Activated CD8-positive, alpha-beta T cell treated with anti-CD3 and anti-CD28 coated beads, Interleukin-2, amount 10 ng/mL, durations not matched to agents 7 days and 5 days (primary cell): ENCODE results near the gene ESPN. TPM values are rescaled to one million over a fixed set of nuclear protein-coding genes. Genes with fewer than 3 reads are reported as not detected.

ENCODE experiments used
- ATAC-seq: fragments of 150-1000 bp; cut with Tn5 transposase; one replicate; pipeline ENCODE4 v1.10.0; 2021; ENCODE audit warnings: moderate library complexity
- CTCF ChIA-PET: fragments of 350-600 bp; sonication (Branson Sonifier 250); formaldehyde crosslinking; loops from one replicate; lab custom pipeline; 2021; ENCODE audit warnings: antibody characterized with exemption; lab: Charles Lee
- POLR2A ChIA-PET: fragments of 350-600 bp; sonication (Branson Sonifier 250); formaldehyde crosslinking; loops from one replicate; lab custom pipeline; 2021; ENCODE audit warnings: antibody characterized with exemption; lab: Charles Lee
- DNase-seq: peaks from one replicate; pipeline ENCODE4 v3.0.0-alpha.2; 2020
- H3K27ac Mint-ChIP-seq: one replicate; pipeline ENCODE4 v1.8.0; 2021; ENCODE audit warnings: mild to moderate bottlenecking, mixed read lengths
- H3K27me3 Mint-ChIP-seq: one replicate; pipeline ENCODE4 v1.8.0; 2021; ENCODE audit warnings: low read depth, mixed read lengths
- H3K36me3 Mint-ChIP-seq: one replicate; pipeline ENCODE4 v1.8.0; 2021; ENCODE audit warnings: low read depth, mixed read lengths
- H3K4me1 Mint-ChIP-seq: one replicate; pipeline ENCODE4 v1.8.0; 2021; ENCODE audit warnings: low read depth, mixed read lengths
- H3K4me3 Mint-ChIP-seq: one replicate; pipeline ENCODE4 v1.8.0; 2021; ENCODE audit warnings: mild to moderate bottlenecking, mixed read lengths
- H3K9me3 Mint-ChIP-seq: one replicate; pipeline ENCODE4 v1.8.0; 2022; ENCODE audit warnings: mixed read lengths; ENCODE audit not compliant: insufficient read depth
- total RNA-seq, 2 experiments: library from RNA; stranded (reverse); gene quantifications; one replicate each; pipeline ENCODE4 v1.2.3, GENCODE V29; 2021

Gene ESPN
- total RNA-seq, result 1 to 10 TPM in 1 of 2 experiments, under 1 TPM in 1; 0.61 to 1.0 TPM

- no peak for DNase-seq
- Mint-ChIP-seq H3K4me1 (peaks cover 15% of the 10 kb centered on the region), H3K4me3 (peak within 1 kb of the TSS; percentile 34), H3K9me3 (no peaks in the 10 kb centered on the region), H3K36me3 (no peaks in the 10 kb centered on the region), H3K27me3 (peaks cover 42% of the 10 kb centered on the region), H3K27ac (no peak within 1 kb of the TSS)
- ChIA-PET POLR2A (no interaction called here), CTCF (interaction anchor here (0.6 to 1.7 kb wide), 3 partner anchors 13 to 77 kb away, joined by 3 to 13 read pairs (median 3); no protein-coding TSS in a partner anchor)
- ATAC-seq, result peak; percentile 47
Observed at GRCh38 chr1:6424619-6425593, at the start of gene ESPN. ESPN (plus strand) TSS chr1:6424776; CDS start chr1:6424956, 180 bp downstream.

- ATAC-seq, result no peak
- Mint-ChIP-seq H3K27ac (no peak overlapping the region), H3K36me3 (peaks cover 4% of the 10 kb centered on the region), H3K4me3 (no peak overlapping the region), H3K4me1 (peaks cover 5% of the 10 kb centered on the region), H3K9me3 (no peaks in the 10 kb centered on the region), H3K27me3 (no peaks in the 10 kb centered on the region)
- ChIA-PET POLR2A (no interaction called here), CTCF (interaction anchor here (1.7 kb wide), 2 partner anchors 27 to 29 kb away, joined by 4 to 5 read pairs; no protein-coding TSS in a partner anchor)
- no peak for DNase-seq
Observed at GRCh38 chr1:6378096-6378746, 46.4 kb upstream of the ESPN start.

GRCh38 chr1:6380037-6380436 is 44.5 kb upstream of the ESPN start:
- Mint-ChIP-seq H3K4me1 (peaks cover 3% of the 10 kb centered on the region), H3K36me3 (peaks cover 10% of the 10 kb centered on the region), H3K27ac (no peak overlapping the region), H3K4me3 (no peak overlapping the region), H3K27me3 (no peaks in the 10 kb centered on the region), H3K9me3 (peaks cover 4% of the 10 kb centered on the region)
- ATAC-seq (no peak), DNase-seq (no peak)
- ChIA-PET POLR2A (no interaction called here), CTCF (interaction anchor here (1.0 to 1.7 kb wide), 3 partner anchors 18 to 134 kb away, joined by 3 to 5 read pairs (median 4); no protein-coding TSS in a partner anchor)

DNA sequence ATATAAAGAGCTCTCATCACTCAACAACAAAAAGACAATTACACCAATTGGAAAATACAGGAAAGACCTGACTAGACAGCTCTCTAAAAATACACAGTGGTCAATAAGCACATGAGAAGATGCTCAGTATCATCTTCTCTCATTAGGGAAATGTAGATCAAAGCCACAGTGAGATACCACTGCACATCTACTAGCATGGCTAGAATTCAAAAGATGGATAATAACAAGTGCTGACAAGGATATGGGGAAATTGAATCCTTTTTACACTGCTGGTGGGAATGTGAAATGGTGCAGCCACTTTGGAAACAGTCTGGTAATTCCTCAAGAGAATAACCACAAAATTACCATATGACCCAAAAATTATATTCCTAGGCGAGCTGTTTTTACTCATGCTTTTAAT is 40.4 kb upstream of the ESPN start:
- Mint-ChIP-seq H3K27me3 (no peaks in the 10 kb centered on the region), H3K27ac (no peak overlapping the region), H3K4me3 (no peak overlapping the region), H3K4me1 (peaks cover 10% of the 10 kb centered on the region), H3K36me3 (peaks cover 10% of the 10 kb centered on the region), H3K9me3 (peaks cover 4% of the 10 kb centered on the region)
- CTCF ChIA-PET, result interaction anchor here (0.9 to 1.7 kb wide), 6 partner anchors 8 to 138 kb away, joined by 3 to 7 read pairs (median 4); no protein-coding TSS in a partner anchor
- ATAC-seq (no peak), DNase-seq (no peak)
- POLR2A ChIA-PET, result interaction anchor here (0.6 to 1.2 kb wide), 2 partner anchors 9 to 25 kb away, joined by 3 read pairs; no protein-coding TSS in a partner anchor

DNA sequence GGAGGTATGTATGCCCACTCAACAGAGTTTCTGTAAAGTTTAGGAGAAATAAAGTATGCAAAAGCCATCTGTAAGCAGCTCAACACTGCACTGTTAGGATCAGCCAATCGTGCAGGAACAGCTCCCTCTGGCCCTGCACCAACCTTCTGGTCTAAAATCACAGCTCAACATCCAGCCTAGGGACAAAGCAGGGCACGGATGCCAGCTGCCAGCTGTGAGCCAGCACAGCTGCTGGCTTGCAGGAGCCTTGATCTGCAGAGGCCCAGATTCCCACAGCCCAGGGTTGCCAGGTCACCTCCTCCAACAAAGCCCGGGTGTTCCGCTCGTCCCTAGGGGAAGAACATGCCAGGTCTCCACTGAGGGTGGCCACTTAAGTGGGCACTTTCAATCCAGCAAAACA is 39.6 kb upstream of the ESPN start:
- H3K9me3 Mint-ChIP-seq, result peaks cover 4% of the 10 kb centered on the region
- ChIA-PET CTCF (interaction anchor here (0.9 to 1.6 kb wide), 4 partner anchors 10 to 139 kb away, joined by 3 to 7 read pairs (median 4); no protein-coding TSS in a partner anchor), POLR2A (interaction anchor here (1.2 kb wide), 1 partner anchor 26 kb away, joined by 3 read pairs; no protein-coding TSS in a partner anchor)
- no peak for DNase-seq
- H3K4me1 Mint-ChIP-seq, result peaks cover 12% of the 10 kb centered on the region
- no peak overlapping the region for H3K4me3 Mint-ChIP-seq
- no peak for ATAC-seq
- H3K36me3 Mint-ChIP-seq, result peaks cover 7% of the 10 kb centered on the region
- H3K27ac Mint-ChIP-seq, result no peak overlapping the region
- no peaks in the 10 kb centered on the region for H3K27me3 Mint-ChIP-seq

- H3K4me3 Mint-ChIP-seq, result no peak overlapping the region
- H3K9me3 Mint-ChIP-seq, result peaks cover 4% of the 10 kb centered on the region
- H3K4me1 Mint-ChIP-seq, result peaks cover 14% of the 10 kb centered on the region
- CTCF ChIA-PET, result interaction anchor here (1.4 to 1.6 kb wide), 2 partner anchors 37 to 140 kb away, joined by 3 to 7 read pairs; no protein-coding TSS in a partner anchor
- ATAC-seq (no peak), DNase-seq (no peak)
- no peaks in the 10 kb centered on the region for H3K27me3 Mint-ChIP-seq
- peaks cover 6% of the 10 kb centered on the region for H3K36me3 Mint-ChIP-seq
- H3K27ac Mint-ChIP-seq, result no peak overlapping the region
- POLR2A ChIA-PET, result no interaction called here
Observed at GRCh38 chr1:6385488-6386191, 38.9 kb upstream of the ESPN start.

- Mint-ChIP-seq H3K9me3 (peaks cover 4% of the 10 kb centered on the region), H3K4me1 (peaks cover 17% of the 10 kb centered on the region), H3K27ac (no peak overlapping the region), H3K4me3 (no peak overlapping the region), H3K36me3 (peaks cover 8% of the 10 kb centered on the region), H3K27me3 (no peaks in the 10 kb centered on the region)
- no peak for ATAC-seq
- no peak for DNase-seq
- ChIA-PET CTCF (interaction anchor here (1.3 kb wide), 1 partner anchor 39 kb away, joined by 3 read pairs; no protein-coding TSS in a partner anchor), POLR2A (no interaction called here)
Observed at GRCh38 chr1:6386371-6386949, 38.1 kb upstream of the ESPN start.

GRCh38 chr1:6389971-6390370 is 34.6 kb upstream of the ESPN start:
- H3K4me1 Mint-ChIP-seq, result peaks cover 35% of the 10 kb centered on the region
- no peaks in the 10 kb centered on the region for H3K27me3 Mint-ChIP-seq
- peaks cover 10% of the 10 kb centered on the region for H3K36me3 Mint-ChIP-seq
- ChIA-PET CTCF (no interaction called here), POLR2A (no interaction called here)
- H3K27ac Mint-ChIP-seq, result no peak overlapping the region
- no peaks in the 10 kb centered on the region for H3K9me3 Mint-ChIP-seq
- H3K4me3 Mint-ChIP-seq, result no peak overlapping the region
- ATAC-seq (no peak), DNase-seq (no peak)

DNA sequence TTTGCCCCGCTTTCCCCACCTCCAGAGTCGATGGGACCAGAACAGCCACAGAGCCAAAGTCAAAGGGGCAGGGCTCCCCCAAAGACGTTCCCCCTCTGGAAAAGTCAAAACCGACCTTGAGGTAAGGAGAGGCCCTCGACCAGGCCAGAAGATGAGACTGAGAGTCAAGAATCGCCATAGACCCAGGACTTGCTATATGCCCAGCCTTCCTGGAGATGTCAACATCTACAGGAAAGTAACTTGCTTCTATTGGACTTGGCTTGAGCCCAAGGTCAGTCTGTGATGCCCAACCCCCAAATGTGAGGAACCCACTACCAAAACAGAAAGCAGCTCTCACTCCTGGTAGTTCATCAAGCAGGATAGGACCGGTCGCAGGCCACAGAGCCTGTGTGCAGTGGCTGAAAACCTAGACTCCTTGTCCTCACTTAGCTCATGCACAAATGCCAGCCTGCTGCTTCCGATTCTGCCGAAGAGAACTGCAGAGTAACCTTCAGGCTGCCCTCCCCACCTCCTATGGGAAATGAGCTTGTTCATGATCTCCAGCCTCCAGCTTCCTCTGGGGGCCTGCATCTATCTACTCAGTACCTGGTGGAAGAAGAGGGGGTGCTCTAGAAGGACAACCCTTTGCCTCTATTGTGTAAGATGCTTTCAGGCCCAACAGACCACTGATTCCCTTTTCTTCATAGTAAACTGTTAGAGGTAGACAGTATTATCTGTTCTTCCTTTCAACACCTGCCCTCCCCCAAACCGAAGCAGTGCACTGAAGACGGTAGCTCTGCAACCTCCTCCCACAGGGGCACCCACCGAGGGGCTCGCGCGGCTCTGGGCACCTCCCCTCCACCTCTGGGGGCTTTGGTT is 32.4 kb upstream of the ESPN start:
- ATAC-seq (no peak), DNase-seq (peak; percentile 28)
- peaks cover 42% of the 10 kb centered on the region for H3K4me1 Mint-ChIP-seq
- ChIA-PET CTCF (interaction anchor here (1.4 to 9.4 kb wide), 8 partner anchors 8 to 145 kb away, joined by 4 to 100 read pairs (median 18); no protein-coding TSS in a partner anchor), POLR2A (interaction anchor here (0.6 to 4.5 kb wide), 4 partner anchors 22 to 211 kb away, joined by 3 to 40 read pairs (median 4); no protein-coding TSS in a partner anchor)
- H3K9me3 Mint-ChIP-seq, result no peaks in the 10 kb centered on the region
- peak overlapping the region; percentile 84 for H3K27ac Mint-ChIP-seq
- H3K4me3 Mint-ChIP-seq, result peak overlapping the region; percentile 82
- no peaks in the 10 kb centered on the region for H3K27me3 Mint-ChIP-seq
- H3K36me3 Mint-ChIP-seq, result peaks cover 12% of the 10 kb centered on the region
